Measurements from ENCODE around the gene C21orf58. TPM values are rescaled to one million over a fixed set of nuclear protein-coding genes. Genes with fewer than 3 reads are reported as not detected.

C21orf58 gene
- polyA plus RNA-seq, 3 donors = 0.15 to 0.73 (median 0.21) TPM

GRCh38 chr21:46317710-46318463 is 5.8 kb downstream of the C21orf58 start:
- DNase-seq = no peak
- Histone ChIP-seq H2AFZ (ENCODE audit: insufficient read depth, low read depth, low read length, poor library complexity, severe bottlenecking) (no peak overlapping the region), H4K20me1 (ENCODE audit: insufficient read depth, low read length) (no peaks in the 10 kb centered on the region), H3K4me1 (ENCODE audit: control insufficient read depth in 1 of 2, insufficient read depth in 2 of 2, low read length in 2 of 2) (peaks cover 30 to 32% of the 10 kb centered on the region in 2 donors), H3K9ac (ENCODE audit: insufficient read depth, low read length, poor library complexity, severe bottlenecking) (no peak overlapping the region), H3K36me3 (replicated peaks in 1 of 2; ENCODE audit: control insufficient read depth in 1 of 2, insufficient read depth in 2 of 2, low read length in 2 of 2) (peaks cover 16 to 29% of the 10 kb centered on the region in 2 donors), H3K4me3 (replicated peaks in 1 of 3; ENCODE audit: low read depth in 2 of 3, low read length in 3 of 3) (no peak overlapping the region), H3K27ac (ENCODE audit: low read depth in 1 of 2, low read length in 2 of 2) (peak overlapping the region in 1 of 2 donors; percentile 61), H3K9me3 (replicated peaks in 1 of 2; ENCODE audit: control insufficient read depth in 1 of 2, insufficient read depth in 1 of 2, low read length in 2 of 2) (no peaks in the 10 kb centered on the region), H3K79me2 (ENCODE audit: insufficient read depth, low read length) (peaks cover 51% of the 10 kb centered on the region), H3K4me2 (replicated peaks; ENCODE audit: extremely low read depth, low read length, poor library complexity, severe bottlenecking) (no peak overlapping the region), H3K27me3 (ENCODE audit: control insufficient read depth in 2 of 2, insufficient read depth in 2 of 2, low read length in 2 of 2) (no peaks in the 10 kb centered on the region)
- WGBS (ENCODE audit: insufficient coverage) = 93% methylated on average over 16 of the region's 20 CpGs
- H3K4me3 Mint-ChIP-seq = no peak overlapping the region
- peak overlapping the region in 3 of 7 donors; percentile 21 to 73 (median 49) for H3K27ac Mint-ChIP-seq
- no peak for TF ChIP-seq CTCF (IDR thresholded peaks at IDR 0.05)
- peaks cover 0 to 1% (median 0%) of the 10 kb centered on the region in 3 donors for H3K27me3 Mint-ChIP-seq (ENCODE audit: low read depth in 3 of 3)
- intact Hi-C loops (cut with micrococcal nuclease) = no loop called here
- H3K9me3 Mint-ChIP-seq = peaks cover 0 to 4% (median 0%) of the 10 kb centered on the region in 7 donors
- peaks cover 36% of the 10 kb centered on the region for H3K4me1 Mint-ChIP-seq
- H3K36me3 Mint-ChIP-seq = peaks cover 6 to 30% of the 10 kb centered on the region in 2 donors

GRCh38 chr21:46316708-46317324 is 6.9 kb downstream of the C21orf58 start:
- Histone ChIP-seq H3K36me3 (replicated peaks in 1 of 2; ENCODE audit: control insufficient read depth in 1 of 2, insufficient read depth in 2 of 2, low read length in 2 of 2) (peaks cover 16 to 33% of the 10 kb centered on the region in 2 donors), H3K4me2 (replicated peaks; ENCODE audit: extremely low read depth, low read length, poor library complexity, severe bottlenecking) (no peak overlapping the region), H3K79me2 (ENCODE audit: insufficient read depth, low read length) (peaks cover 40% of the 10 kb centered on the region), H3K9me3 (replicated peaks in 1 of 2; ENCODE audit: control insufficient read depth in 1 of 2, insufficient read depth in 1 of 2, low read length in 2 of 2) (no peaks in the 10 kb centered on the region), H3K4me1 (ENCODE audit: control insufficient read depth in 1 of 2, insufficient read depth in 2 of 2, low read length in 2 of 2) (peaks cover 19 to 22% of the 10 kb centered on the region in 2 donors), H3K9ac (ENCODE audit: insufficient read depth, low read length, poor library complexity, severe bottlenecking) (no peak overlapping the region), H3K27ac (ENCODE audit: low read depth in 1 of 2, low read length in 2 of 2) (no peak overlapping the region), H3K27me3 (ENCODE audit: control insufficient read depth in 2 of 2, insufficient read depth in 2 of 2, low read length in 2 of 2) (no peaks in the 10 kb centered on the region), H2AFZ (ENCODE audit: insufficient read depth, low read depth, low read length, poor library complexity, severe bottlenecking) (no peak overlapping the region), H3K4me3 (replicated peaks in 1 of 3; ENCODE audit: low read depth in 2 of 3, low read length in 3 of 3) (no peak overlapping the region), H4K20me1 (ENCODE audit: insufficient read depth, low read length) (no peaks in the 10 kb centered on the region)
- Mint-ChIP-seq H3K36me3 (peaks cover 6 to 35% of the 10 kb centered on the region in 2 donors), H3K9me3 (no peaks in the 10 kb centered on the region), H3K27ac (peak overlapping the region in 1 of 7 donors; percentile 8), H3K27me3 (ENCODE audit: low read depth in 3 of 3) (peaks cover 0 to 1% (median 0%) of the 10 kb centered on the region in 3 donors), H3K4me1 (peaks cover 25% of the 10 kb centered on the region), H3K4me3 (no peak overlapping the region)
- TF ChIP-seq CTCF (IDR thresholded peaks at IDR 0.05) = no peak
- intact Hi-C loops (cut with micrococcal nuclease) = no loop called here
- DNase-seq = no peak
- 96% methylated on average over 11 of the region's 14 CpGs for WGBS (ENCODE audit: insufficient coverage)
